Ishikawa (cell line): Measurements from ENCODE around the gene TSBP1.
A peak's percentile ranks its signal among the peaks of the same experiment; 100 is the strongest.

Experiments used
- CEBPB ChIP-seq: IDR thresholded peaks from 2 replicates; pipeline ENCODE4 v1.6.1; 2012
- CREB1 ChIP-seq: IDR thresholded peaks from 2 replicates; pipeline ENCODE4 v1.6.1; 2012; ENCODE audit warnings: low read depth
- EGR1 ChIP-seq: IDR thresholded peaks from 2 replicates; pipeline ENCODE4 v1.6.1; 2012
- EP300 ChIP-seq: IDR thresholded peaks from 2 replicates; pipeline ENCODE4 v1.6.1; 2012; ENCODE audit warnings: borderline replicate concordance
- FOXM1 ChIP-seq: IDR thresholded peaks from 2 replicates; pipeline ENCODE4 v1.6.1; 2012; ENCODE audit warnings: low read depth, borderline replicate concordance
- NFIC ChIP-seq: IDR thresholded peaks from 2 replicates; pipeline ENCODE4 v1.6.1; 2012
- RAD21 ChIP-seq: IDR thresholded peaks from 2 replicates; pipeline ENCODE4 v1.6.1; 2012; ENCODE audit warnings: low read depth
- TAF1 ChIP-seq: IDR thresholded peaks from 2 replicates; pipeline ENCODE4 v1.6.1; 2012; ENCODE audit warnings: low read depth, mild to moderate bottlenecking
- TCF12 ChIP-seq: IDR thresholded peaks from 2 replicates; pipeline ENCODE4 v1.6.1; 2012; ENCODE audit warnings: low read depth
- TEAD4 ChIP-seq: IDR thresholded peaks from 2 replicates; pipeline ENCODE4 v1.6.1; 2012
- YY1 ChIP-seq: IDR thresholded peaks from 2 replicates; pipeline ENCODE4 v1.6.1; 2012; ENCODE audit warnings: low read depth
- ZBTB7A ChIP-seq: IDR thresholded peaks from 2 replicates; pipeline ENCODE4 v1.6.1; 2012; ENCODE audit warnings: low read depth
- TF ChIP-seq, protein P1 (sequence below): IDR thresholded peaks from 2 replicates; pipeline ENCODE4 v1.6.1; 2012
- TF ChIP-seq, protein P2 (sequence below): IDR thresholded peaks from 2 replicates; pipeline ENCODE4 v1.6.1; 2012
- TF ChIP-seq, protein P3 (sequence below): IDR thresholded peaks from 2 replicates; pipeline ENCODE4 v1.6.1; 2012; ENCODE audit warnings: low read depth, mild to moderate bottlenecking

Gene TSBP1

DNA sequence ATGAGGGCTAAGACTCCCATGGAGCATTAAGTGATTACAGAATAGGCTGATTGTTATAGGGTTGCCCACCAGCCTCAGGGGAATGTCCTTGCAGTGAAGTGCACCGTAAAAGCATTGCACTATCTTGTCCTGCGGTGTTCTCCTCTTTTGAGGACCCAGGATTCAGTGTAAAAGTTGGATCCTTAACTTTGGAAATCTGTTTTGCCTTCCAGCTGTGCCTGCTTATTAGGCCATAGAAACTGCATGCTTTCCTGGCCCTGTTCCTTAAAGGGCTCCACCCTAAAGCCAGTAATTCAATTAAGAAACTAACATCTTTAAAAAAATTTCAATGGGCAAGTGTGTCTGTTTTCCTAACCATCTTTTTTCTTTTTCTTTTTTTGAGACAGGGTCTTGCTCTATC lies 122.4 kb downstream of the TSBP1 start:
- TF ChIP-seq EGR1 (no peak), NFIC (no peak)
- TF ChIP-seq, protein P1, sequence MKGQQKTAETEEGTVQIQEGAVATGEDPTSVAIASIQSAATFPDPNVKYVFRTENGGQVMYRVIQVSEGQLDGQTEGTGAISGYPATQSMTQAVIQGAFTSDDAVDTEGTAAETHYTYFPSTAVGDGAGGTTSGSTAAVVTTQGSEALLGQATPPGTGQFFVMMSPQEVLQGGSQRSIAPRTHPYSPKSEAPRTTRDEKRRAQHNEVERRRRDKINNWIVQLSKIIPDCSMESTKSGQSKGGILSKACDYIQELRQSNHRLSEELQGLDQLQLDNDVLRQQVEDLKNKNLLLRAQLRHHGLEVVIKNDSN, result no peak
- TF ChIP-seq, protein P2, sequence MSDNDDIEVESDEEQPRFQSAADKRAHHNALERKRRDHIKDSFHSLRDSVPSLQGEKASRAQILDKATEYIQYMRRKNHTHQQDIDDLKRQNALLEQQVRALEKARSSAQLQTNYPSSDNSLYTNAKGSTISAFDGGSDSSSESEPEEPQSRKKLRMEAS, result no peak

DNA sequence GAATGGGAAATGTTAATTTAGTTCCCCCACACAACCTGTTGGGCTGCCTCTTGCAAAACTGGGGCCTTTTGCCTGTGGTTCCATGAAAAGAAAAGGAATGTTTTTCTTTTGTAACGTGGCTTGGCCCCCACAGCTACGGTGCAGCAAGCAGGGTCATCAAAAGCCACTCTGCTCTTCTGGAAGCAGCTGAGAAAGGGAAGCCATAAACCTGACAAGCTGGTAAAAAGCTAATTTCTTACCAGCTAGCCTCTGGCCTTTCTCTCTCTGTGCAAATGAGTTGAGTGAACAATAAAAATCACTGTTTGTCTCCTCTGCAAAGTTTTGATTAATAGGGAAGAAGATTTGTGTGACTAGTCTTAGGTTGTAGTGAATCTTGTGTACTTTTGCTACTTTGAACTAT lies 124.3 kb downstream of the TSBP1 start:
- TF ChIP-seq, protein P1, result no peak
- TF ChIP-seq EP300 (no peak), CEBPB (no peak)

DNA sequence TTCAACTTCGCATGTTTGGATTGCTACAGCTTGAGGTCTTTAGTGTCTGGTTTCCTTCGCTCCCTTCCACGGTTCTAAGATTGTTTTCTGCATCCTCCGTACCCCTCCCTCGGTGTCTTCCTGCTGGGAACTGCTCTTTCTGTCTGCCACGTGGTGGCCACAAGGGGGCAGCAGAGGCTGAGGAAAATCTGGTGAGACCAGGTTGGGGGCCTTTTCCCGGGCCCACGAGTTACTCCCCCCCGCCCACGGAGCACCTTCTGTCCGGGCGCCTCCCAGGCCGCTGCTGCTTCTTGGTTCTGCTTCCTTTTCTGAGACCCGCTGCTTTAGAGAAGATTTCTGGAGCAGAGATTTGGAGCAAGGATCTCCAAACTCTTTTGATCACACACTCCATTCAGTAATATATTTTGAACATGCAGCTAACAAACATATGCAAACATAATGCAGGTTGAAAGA lies 126.7 kb downstream of the TSBP1 start:
- TF ChIP-seq, protein P2, result peak; percentile 76; the same call in 1 of the 2 replicates
- TF ChIP-seq ZBTB7A (peak; percentile 83), RAD21 (peak; percentile 85), TCF12 (0 out of 2 replicates have a peak, but pooled peaks have one; percentile 19), NFIC (no peak)
- TF ChIP-seq, protein P3, sequence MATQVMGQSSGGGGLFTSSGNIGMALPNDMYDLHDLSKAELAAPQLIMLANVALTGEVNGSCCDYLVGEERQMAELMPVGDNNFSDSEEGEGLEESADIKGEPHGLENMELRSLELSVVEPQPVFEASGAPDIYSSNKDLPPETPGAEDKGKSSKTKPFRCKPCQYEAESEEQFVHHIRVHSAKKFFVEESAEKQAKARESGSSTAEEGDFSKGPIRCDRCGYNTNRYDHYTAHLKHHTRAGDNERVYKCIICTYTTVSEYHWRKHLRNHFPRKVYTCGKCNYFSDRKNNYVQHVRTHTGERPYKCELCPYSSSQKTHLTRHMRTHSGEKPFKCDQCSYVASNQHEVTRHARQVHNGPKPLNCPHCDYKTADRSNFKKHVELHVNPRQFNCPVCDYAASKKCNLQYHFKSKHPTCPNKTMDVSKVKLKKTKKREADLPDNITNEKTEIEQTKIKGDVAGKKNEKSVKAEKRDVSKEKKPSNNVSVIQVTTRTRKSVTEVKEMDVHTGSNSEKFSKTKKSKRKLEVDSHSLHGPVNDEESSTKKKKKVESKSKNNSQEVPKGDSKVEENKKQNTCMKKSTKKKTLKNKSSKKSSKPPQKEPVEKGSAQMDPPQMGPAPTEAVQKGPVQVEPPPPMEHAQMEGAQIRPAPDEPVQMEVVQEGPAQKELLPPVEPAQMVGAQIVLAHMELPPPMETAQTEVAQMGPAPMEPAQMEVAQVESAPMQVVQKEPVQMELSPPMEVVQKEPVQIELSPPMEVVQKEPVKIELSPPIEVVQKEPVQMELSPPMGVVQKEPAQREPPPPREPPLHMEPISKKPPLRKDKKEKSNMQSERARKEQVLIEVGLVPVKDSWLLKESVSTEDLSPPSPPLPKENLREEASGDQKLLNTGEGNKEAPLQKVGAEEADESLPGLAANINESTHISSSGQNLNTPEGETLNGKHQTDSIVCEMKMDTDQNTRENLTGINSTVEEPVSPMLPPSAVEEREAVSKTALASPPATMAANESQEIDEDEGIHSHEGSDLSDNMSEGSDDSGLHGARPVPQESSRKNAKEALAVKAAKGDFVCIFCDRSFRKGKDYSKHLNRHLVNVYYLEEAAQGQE, result no peak
- TF ChIP-seq, protein P1, result peak; percentile 37; the same call in 1 of the 2 replicates

DNA sequence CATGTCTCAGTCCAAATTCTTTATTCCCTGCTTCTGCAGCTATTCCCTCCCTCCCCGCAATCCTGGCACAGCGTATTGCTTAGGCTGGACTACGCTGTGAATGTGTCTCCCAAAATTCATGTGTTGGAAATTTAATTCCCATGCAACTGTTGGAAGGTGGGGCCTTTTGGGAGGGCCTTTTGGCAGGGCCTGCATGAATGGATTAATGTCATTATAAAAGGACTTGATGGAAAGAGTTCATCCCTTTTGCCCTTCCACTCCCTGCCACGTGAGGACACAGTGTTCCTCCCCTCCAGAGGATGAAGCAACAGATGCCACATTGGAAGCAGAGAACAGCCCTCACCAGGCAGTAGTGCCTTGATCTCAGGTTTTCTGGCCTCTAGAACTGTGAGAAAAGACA lies 127.4 kb downstream of the TSBP1 start:
- TF ChIP-seq RAD21 (no peak), FOXM1 (no peak), YY1 (no peak), TCF12 (no peak), EGR1 (no peak), ZBTB7A (no peak), EP300 (no peak), TAF1 (no peak), CREB1 (no peak), CEBPB (no peak), TEAD4 (no peak), NFIC (no peak)
- TF ChIP-seq, protein P2, result no peak
- TF ChIP-seq, protein P3, result no peak
- TF ChIP-seq, protein P1, result no peak
